K562 (cell line): ENCODE measurements around the gene SVEP1. TPM values are rescaled to one million over a fixed set of nuclear protein-coding genes. Genes with fewer than 3 reads are reported as not detected.

Experiments
- CBFA2T2 ChIP-seq: fragments of 450-650 bp; conservative IDR thresholded peaks from 2 replicates; pipeline ENCODE4 v1.6.1; 2017; ENCODE audit warnings: mild to moderate bottlenecking
- CBFA2T3 ChIP-seq: fragments of 450-650 bp; IDR thresholded peaks from 2 replicates; pipeline ENCODE4 v1.6.1; 2017
- HNRNPUL1 ChIP-seq: fragments of 200-400 bp; formaldehyde crosslinking; IDR thresholded peaks from 2 replicates; pipeline ENCODE4 v1.6.1; 2017; ENCODE audit warnings: low read length
- MTA1 ChIP-seq: fragments of 450-650 bp; IDR thresholded peaks from 2 replicates; pipeline ENCODE4 v1.6.1; 2017; ENCODE audit warnings: borderline replicate concordance
- MYC ChIP-seq, 2 experiments: fragments of 250-450 bp in 1 of 2; sonication (Bioruptor Pico) in 1 of 2; IDR thresholded peaks; 2 replicates each; pipeline versions ENCODE4 v1.5.1 to v1.6.1; 2012 to 2021; ENCODE audit warnings: low read depth in 2 of 2, borderline replicate concordance in 1 of 2, improper control_type of control experiment in 1 of 2, low read length in 1 of 2, mild to moderate bottlenecking in 1 of 2, moderate library complexity in 1 of 2
- ZNF586 ChIP-seq: fragments of 450-650 bp; formaldehyde crosslinking; conservative IDR thresholded peaks from 2 replicates; pipeline ENCODE4 v1.4.0; 2020; ENCODE audit warnings: mild to moderate bottlenecking, moderate library complexity
- ZNF589 ChIP-seq: fragments of 200-800 bp; sonication (Bioruptor generic); IDR thresholded peaks from 2 replicates; pipeline ENCODE4 v1.6.1; 2016; ENCODE audit warnings: low read depth, missing genetic modification characterization, missing compliant biosample characterization
- ZSCAN32 ChIP-seq: fragments of 450-650 bp; formaldehyde crosslinking; IDR thresholded peaks from 2 replicates; pipeline ENCODE4 v1.4.0; 2020; ENCODE audit warnings: mild to moderate bottlenecking, moderate library complexity
- polyA plus RNA-seq, 8 experiments: library from polyadenylated mRNA; depleted of rRNA in 4 of 8; stranded (reverse) in 5 of 8; unstranded in 3 of 8; fragments of >200 nt; fragmentation: Nextera tagmentation in 2 of 8; fragmentation: Illumina TruSeq in 1 of 8; extraction: Ambion mirVana in 2 of 8; extraction: Trizol in 1 of 8; gene quantifications; 2 replicates each; pipeline versions ENCODE4 v1.2.1 to v1.2.3, GENCODE V29; 2011 to 2014; ENCODE audit warnings: inconsistent platforms in 1 of 8, missing spikeins in 1 of 8
- total RNA-seq, 7 experiments: library from RNA; depleted of rRNA in 6 of 7; stranded (reverse); fragments of >200 nt in 6 of 7; fragmentation: Illumina TruSeq in 2 of 7; extraction: Trizol in 2 of 7; gene quantifications; 2 replicates each; pipeline versions ENCODE4 v1.2.1 to v1.2.3, GENCODE V29; 2011 to 2021; ENCODE audit warnings: low replicate concordance in 1 of 7
- TF ChIP-seq, protein P1 (sequence below), 2 experiments: fragments of 450-650 bp in 1 of 2; sonication (generic) in 1 of 2; formaldehyde crosslinking in 1 of 2; IDR thresholded peaks in 1 of 2; conservative IDR thresholded peaks in 1 of 2; 2 replicates each; pipeline versions ENCODE4 v1.6.1 to v1.8.1; 2016 to 2023; ENCODE audit warnings: mild to moderate bottlenecking in 2 of 2, moderate library complexity in 2 of 2, inconsistent platforms in 1 of 2, missing genetic modification reagents in 1 of 2
- TF ChIP-seq, protein P2 (sequence below): fragments of 450-650 bp; IDR thresholded peaks from 2 replicates; pipeline ENCODE4 v1.6.1; 2014; ENCODE audit warnings: low read depth, mild to moderate bottlenecking, moderate library complexity, borderline replicate concordance
- TF ChIP-seq, protein P3 (sequence below): fragments of 250-450 bp; sonication (Bioruptor Pico); IDR thresholded peaks from 2 replicates; pipeline ENCODE4 v1.4.0; 2020

SVEP1 gene
- total and polyA plus RNA-seq, 9 of the 15 experiments (the other 6 are each of a cell fraction or from before 2014, with no cell fraction given): 0.20 to 0.84 (median 0.43) TPM

DNA sequence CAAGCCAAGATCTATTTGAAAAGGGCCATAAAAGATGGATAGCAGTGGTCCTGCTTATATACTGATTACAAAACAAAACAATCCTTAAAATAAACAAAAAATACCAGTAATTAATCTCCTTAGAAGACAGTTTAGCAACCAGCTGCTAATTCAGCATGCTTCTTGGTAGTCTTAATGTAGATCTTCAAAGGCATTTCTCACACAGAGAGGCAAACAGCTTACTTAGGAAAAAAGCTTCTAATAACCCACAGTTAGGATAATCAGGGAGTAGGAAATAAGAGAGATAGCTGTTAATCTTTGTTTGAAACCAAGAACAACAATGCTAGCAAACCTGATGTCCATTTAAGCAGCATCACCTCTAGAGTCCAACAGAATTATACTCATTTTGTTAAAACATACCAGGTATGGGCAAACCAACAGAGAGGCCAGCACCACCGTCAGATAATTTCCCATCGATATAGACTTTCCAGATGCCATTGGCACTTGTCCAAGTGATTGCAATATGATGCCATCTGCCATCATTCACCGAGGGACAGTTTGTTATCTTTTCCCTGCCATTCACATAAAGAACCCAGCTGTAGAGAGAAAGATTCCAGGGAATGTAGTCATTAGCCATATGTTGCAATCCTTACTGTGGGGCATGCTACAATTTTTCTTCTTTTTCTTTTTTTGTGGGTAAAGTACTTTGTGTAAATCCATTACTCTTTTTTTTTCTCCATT, 136.2 kb downstream of the SVEP1 start (continued):
- TF ChIP-seq ZNF586 (CRISPR knock-in tag) (no peak), ZNF589 (CRISPR knock-in tag) (no peak), CBFA2T3 (peak; percentile 64), MYC (IDR thresholded peaks at IDR 0.05; ENCODE audit: low read depth, low read length) (no peak), MYC (CRISPR knock-in tag; IDR thresholded peaks at IDR 0.05; ENCODE audit: borderline replicate concordance, low read depth) (no peak), HNRNPUL1 (no peak), CBFA2T2 (peak; percentile 51), ZSCAN32 (CRISPR knock-in tag) (no peak), MTA1 (no peak)
- TF ChIP-seq, protein P1, sequence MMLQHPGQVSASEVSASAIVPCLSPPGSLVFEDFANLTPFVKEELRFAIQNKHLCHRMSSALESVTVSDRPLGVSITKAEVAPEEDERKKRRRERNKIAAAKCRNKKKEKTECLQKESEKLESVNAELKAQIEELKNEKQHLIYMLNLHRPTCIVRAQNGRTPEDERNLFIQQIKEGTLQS (IDR thresholded peaks at IDR 0.05): no peak
- TF ChIP-seq, protein P1 (CRISPR knock-in tag; conservative IDR thresholded peaks at IDR 0.05): no peak
- TF ChIP-seq, protein P2, sequence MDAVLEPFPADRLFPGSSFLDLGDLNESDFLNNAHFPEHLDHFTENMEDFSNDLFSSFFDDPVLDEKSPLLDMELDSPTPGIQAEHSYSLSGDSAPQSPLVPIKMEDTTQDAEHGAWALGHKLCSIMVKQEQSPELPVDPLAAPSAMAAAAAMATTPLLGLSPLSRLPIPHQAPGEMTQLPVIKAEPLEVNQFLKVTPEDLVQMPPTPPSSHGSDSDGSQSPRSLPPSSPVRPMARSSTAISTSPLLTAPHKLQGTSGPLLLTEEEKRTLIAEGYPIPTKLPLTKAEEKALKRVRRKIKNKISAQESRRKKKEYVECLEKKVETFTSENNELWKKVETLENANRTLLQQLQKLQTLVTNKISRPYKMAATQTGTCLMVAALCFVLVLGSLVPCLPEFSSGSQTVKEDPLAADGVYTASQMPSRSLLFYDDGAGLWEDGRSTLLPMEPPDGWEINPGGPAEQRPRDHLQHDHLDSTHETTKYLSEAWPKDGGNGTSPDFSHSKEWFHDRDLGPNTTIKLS: no peak
- TF ChIP-seq, protein P3, sequence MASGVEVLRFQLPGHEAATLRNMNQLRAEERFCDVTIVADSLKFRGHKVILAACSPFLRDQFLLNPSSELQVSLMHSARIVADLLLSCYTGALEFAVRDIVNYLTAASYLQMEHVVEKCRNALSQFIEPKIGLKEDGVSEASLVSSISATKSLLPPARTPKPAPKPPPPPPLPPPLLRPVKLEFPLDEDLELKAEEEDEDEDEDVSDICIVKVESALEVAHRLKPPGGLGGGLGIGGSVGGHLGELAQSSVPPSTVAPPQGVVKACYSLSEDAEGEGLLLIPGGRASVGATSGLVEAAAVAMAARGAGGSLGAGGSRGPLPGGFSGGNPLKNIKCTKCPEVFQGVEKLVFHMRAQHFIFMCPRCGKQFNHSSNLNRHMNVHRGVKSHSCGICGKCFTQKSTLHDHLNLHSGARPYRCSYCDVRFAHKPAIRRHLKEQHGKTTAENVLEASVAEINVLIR (CRISPR knock-in tag): no peak
